ENCODE results near the gene TFB1M. TPM values are rescaled to one million over a fixed set of nuclear protein-coding genes. Genes with fewer than 3 reads are reported as not detected.

Gene TFB1M
- total RNA-seq, 2 donors from 2014 or later: 6.6 to 11.0 TPM

DNA sequence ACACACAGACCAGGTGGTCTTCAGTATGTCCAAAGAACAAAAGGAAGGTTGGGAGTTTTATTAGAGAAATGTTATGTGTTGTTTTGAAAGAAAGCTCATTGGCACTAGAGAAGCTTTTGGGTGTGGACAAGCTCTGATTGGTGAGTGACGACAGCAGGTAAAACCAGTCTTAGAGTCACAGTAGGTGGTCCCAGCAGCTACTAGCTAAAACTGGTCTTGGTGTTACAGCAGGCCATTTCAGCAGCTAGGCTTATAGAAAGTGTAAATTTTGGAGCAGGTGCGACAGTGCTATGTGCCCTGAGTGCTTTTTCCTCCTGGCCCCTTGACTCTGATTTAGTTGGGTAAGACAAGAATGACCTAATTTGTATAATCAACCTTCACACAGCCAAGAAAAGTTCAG, 46.9 kb downstream of the TFB1M start:
- TF ChIP-seq, protein P1, sequence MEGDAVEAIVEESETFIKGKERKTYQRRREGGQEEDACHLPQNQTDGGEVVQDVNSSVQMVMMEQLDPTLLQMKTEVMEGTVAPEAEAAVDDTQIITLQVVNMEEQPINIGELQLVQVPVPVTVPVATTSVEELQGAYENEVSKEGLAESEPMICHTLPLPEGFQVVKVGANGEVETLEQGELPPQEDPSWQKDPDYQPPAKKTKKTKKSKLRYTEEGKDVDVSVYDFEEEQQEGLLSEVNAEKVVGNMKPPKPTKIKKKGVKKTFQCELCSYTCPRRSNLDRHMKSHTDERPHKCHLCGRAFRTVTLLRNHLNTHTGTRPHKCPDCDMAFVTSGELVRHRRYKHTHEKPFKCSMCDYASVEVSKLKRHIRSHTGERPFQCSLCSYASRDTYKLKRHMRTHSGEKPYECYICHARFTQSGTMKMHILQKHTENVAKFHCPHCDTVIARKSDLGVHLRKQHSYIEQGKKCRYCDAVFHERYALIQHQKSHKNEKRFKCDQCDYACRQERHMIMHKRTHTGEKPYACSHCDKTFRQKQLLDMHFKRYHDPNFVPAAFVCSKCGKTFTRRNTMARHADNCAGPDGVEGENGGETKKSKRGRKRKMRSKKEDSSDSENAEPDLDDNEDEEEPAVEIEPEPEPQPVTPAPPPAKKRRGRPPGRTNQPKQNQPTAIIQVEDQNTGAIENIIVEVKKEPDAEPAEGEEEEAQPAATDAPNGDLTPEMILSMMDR (IDR thresholded peaks at IDR 0.05): no peak
- Histone ChIP-seq H3K4me3 (no peak overlapping the region), H3K27me3 (replicated peaks; ENCODE audit: insufficient read depth) (no peaks in the 10 kb centered on the region), H3K9me3 (no peaks in the 10 kb centered on the region), H3K27ac (no peak overlapping the region), H3K36me3 (no peaks in the 10 kb centered on the region), H3K4me1 (ENCODE audit: control insufficient read depth in 1 of 2, low read depth in 2 of 2) (peaks cover 3 to 7% of the 10 kb centered on the region in 2 donors)
- DNase-seq (ENCODE audit: low spot score) (no peak), ATAC-seq (ENCODE audit: insufficient number of reproducible peaks, low FRiP score, low read depth) (no peak)

DNA sequence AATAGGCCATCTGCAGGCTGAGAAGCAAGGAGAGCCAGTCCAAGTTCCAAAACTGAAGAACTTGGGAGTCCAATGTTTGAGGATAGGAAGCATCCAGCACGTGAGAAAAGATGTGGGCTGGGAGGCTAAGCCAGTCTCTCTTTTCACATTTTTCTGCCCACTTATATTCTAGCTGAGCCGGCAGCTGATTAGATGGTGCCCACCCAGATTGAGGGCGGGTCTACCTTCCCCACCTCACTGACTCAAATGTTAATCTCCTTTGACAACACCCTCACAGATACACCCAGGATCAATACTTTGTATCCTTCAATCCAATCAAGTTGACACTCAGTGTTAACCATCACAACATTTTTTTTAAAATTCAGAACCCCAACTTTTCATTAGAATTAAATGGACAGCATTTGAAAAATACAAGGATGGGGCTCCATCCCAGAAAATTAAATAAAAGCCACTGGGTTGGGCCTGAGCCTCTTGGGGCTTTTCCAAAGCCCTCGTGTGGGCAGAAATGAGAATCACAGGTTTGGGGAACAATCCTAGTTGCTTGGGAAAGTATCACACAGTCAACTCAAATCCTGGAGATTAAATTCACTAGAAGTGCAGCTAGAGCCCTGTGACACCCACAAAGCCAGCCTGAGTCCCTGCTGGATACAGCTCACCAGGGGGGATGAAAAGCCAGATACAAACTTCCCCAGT, 48.3 kb downstream of the TFB1M start:
- Histone ChIP-seq H3K27ac (no peak overlapping the region), H3K9me3 (no peaks in the 10 kb centered on the region), H3K4me1 (ENCODE audit: control insufficient read depth in 1 of 2, low read depth in 2 of 2) (no peaks in the 10 kb centered on the region), H3K36me3 (no peaks in the 10 kb centered on the region), H3K4me3 (no peak overlapping the region), H3K27me3 (replicated peaks; ENCODE audit: insufficient read depth) (no peaks in the 10 kb centered on the region)
- TF ChIP-seq, protein P1 (IDR thresholded peaks at IDR 0.05): no peak
- DNase-seq (ENCODE audit: low spot score): no peak
- no peak for ATAC-seq (ENCODE audit: insufficient number of reproducible peaks, low FRiP score, low read depth)

GRCh38 chr6:155264693-155265320, 49.5 kb downstream of the TFB1M start:
- Histone ChIP-seq H3K4me1 (ENCODE audit: control insufficient read depth in 1 of 2, low read depth in 2 of 2) (no peaks in the 10 kb centered on the region), H3K36me3 (peaks cover 5% of the 10 kb centered on the region), H3K4me3 (no peak overlapping the region), H3K9me3 (no peaks in the 10 kb centered on the region), H3K27me3 (replicated peaks; ENCODE audit: insufficient read depth) (no peaks in the 10 kb centered on the region), H3K27ac (no peak overlapping the region)
- DNase-seq (ENCODE audit: low spot score): no peak
- no peak for ATAC-seq (ENCODE audit: insufficient number of reproducible peaks, low FRiP score, low read depth)
- TF ChIP-seq, protein P1 (IDR thresholded peaks at IDR 0.05): no peak

DNA sequence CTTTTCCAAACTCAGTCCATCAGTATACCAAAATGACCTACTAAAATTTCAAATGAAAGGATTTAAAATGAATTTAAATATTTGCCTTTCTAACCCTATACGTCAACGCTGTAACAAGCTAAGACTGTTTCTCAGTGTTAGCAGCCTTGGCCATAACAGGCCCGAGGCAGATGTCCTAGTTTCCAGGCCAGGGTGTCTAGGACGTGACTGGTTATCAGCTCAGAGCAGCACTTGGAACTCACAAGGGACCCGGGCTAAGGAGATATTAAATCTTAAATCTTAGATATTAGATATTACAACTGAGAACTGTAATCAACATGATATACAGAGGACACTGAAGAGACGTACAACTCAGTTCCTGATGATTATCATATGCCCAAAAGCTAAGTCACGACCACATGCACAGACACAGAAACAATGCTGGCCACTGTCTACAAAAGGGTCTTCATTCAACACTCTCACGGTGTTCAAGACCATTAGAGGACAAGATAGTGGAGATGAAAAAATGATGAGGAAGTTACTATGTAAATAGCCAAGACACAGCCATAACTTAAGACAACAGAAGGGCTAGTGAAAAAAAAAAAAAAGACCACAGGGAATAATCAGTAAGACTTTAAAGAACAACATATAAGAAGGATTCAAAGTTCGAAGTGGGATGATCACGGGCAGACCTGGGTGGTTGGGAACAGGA, 50.8 kb downstream of the TFB1M start, which contains the start of gene CLDN20:
Gene CLDN20 (plus strand): TSS at position 641 of the 691 bp plus-strand sequence. CDS start 11,707 bp downstream, outside the sequence.
- DNase-seq (ENCODE audit: low spot score): no peak
- ATAC-seq (ENCODE audit: insufficient number of reproducible peaks, low FRiP score, low read depth): no peak
- Histone ChIP-seq H3K9me3 (no peaks in the 10 kb centered on the region), H3K27me3 (replicated peaks; ENCODE audit: insufficient read depth) (no peaks in the 10 kb centered on the region), H3K4me3 (no peak within 1 kb of the TSS), H3K4me1 (ENCODE audit: control insufficient read depth in 1 of 2, low read depth in 2 of 2) (no peaks in the 10 kb centered on the region), H3K36me3 (peaks cover 7% of the 10 kb centered on the region), H3K27ac (no peak within 1 kb of the TSS)
- TF ChIP-seq, protein P1 (IDR thresholded peaks at IDR 0.05): no peak

- Histone ChIP-seq H3K36me3 (peaks cover 7% of the 10 kb centered on the region), H3K27me3 (replicated peaks; ENCODE audit: insufficient read depth) (no peaks in the 10 kb centered on the region), H3K9me3 (no peaks in the 10 kb centered on the region), H3K4me3 (no peak overlapping the region), H3K27ac (no peak overlapping the region), H3K4me1 (ENCODE audit: control insufficient read depth in 1 of 2, low read depth in 2 of 2) (no peaks in the 10 kb centered on the region)
- DNase-seq (ENCODE audit: low spot score): no peak
- TF ChIP-seq, protein P1 (IDR thresholded peaks at IDR 0.05): no peak
- no peak for ATAC-seq (ENCODE audit: insufficient number of reproducible peaks, low FRiP score, low read depth)
Observed at GRCh38 chr6:155262655-155263054, 51.6 kb downstream of the TFB1M start.
